IPS-18c (cell line): ENCODE measurements around the gene FZD8.

Experiments
- H3K4me3 ChIP-seq: 2 replicates; pipeline ENCODE4 v1.7.0; 2013; ENCODE audit warnings: low read depth, mild to moderate bottlenecking, low read length, moderate library complexity; ENCODE audit not compliant: insufficient read depth
- H3K9me3 ChIP-seq: one replicate; pipeline ENCODE4 v1.6.1; 2013; ENCODE audit warnings: mild to moderate bottlenecking, low read length, moderate library complexity; ENCODE audit not compliant: control insufficient read depth, insufficient read depth

Gene FZD8

DNA sequence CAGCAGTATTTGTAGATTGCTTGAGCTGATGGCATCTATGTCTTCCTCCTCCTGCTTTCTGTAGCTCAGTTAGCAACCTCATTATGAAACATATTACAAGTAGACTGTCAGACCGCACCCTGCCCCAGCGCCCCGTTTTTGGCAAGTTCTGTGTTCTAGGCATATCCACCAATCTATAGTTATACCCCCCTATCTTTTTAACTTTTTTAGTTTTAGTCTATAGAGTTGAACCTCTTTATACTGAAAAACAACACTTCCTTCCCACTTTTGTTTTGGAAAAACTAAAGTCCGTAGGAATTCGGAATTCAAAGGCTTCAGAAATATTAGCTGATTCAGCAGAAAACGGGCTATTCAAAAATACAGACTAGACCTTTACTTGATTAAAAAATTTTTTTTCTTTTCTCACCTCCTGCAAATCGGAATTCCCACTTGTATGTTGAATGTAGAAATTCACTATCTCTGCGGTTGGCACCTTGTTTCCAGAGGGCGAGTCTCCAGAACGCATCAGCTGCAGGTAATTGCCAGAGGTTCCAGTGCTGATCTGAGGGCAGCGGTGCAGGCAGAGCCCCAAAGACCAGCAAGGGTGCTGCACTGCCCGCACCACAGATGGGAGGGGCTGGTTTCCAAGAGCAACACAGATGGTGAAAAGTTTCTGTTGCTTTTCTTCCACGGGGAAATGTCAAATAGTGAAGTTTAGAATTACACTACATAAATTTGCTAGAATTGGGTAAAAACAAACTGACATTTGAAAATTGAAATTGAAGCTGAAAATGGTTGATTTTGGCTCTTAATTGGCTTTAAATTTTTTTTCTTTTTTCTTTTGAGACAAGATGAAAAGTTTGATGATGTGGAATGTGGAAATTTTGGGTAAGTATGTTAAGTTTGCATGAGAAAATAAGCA lies 2.2 kb upstream of the FZD8 start:
- Histone ChIP-seq H3K4me3 (peak overlapping the region; percentile 67), H3K9me3 (no peaks in the 10 kb centered on the region)

DNA sequence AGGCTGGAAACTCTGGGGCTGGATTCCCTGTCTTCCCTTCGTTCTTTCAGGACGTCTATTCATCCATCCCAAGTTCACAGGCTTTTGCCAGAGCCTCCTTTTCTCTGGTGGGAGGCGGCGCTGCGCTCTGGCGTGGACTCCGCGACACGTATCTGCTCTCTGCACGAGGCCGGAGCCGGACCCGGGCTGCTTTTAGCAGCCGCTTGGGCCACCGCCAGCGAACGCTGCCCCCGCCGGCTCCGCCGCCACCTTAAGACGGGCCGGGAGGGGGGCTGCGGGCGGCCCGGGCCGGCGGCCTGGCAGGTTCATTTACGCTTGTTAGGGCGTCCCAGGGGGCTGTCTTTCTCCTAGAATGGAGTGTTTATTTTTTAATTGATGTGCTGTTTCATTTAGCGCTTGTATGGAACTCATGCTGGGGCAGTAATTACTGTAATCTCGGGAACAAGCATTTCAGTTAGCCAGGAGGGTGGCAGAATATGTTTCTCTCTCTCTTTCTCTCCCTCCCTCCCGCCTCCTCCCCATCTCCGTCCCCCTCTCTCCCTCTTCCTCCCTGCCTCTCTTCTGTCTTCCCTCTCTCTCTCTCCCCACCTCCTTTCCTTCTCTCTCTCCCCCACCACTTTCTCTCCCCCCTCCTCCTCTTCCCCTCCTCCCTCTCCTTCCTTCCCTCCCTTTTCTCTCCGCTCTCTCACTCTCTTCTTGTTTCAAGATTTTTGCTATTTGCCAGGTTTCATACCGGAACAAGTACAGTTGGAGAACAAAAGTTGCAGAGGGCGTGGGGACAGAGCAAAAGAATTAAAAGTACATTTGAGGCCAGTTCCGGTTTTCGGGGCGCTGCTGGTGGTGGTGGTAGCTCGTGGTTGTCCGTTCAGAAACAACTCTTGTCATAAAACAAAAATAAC lies 1.3 kb upstream of the FZD8 start:
- no peaks in the 10 kb centered on the region for H3K9me3 ChIP-seq
- H3K4me3 ChIP-seq = peak overlapping the region; percentile 67

DNA sequence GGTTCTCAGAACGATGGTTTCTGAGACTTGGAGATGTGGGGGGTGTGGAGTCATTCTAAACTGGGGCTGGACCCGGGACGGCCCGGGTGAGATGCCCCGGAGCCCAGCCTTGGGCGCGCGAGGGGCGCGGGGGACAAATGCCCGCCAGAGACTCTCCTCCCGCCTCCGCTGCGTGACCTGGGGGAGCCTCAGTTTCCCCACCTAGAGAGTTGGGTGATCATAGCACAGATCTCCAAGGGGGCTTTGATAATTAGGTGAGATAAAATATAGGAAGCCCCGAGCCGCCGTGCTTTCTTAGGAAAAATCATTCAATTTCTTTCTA lies 658 bp upstream of the FZD8 start:
- H3K9me3 ChIP-seq = no peaks in the 10 kb centered on the region
- peak overlapping the region; percentile 67 for H3K4me3 ChIP-seq

DNA sequence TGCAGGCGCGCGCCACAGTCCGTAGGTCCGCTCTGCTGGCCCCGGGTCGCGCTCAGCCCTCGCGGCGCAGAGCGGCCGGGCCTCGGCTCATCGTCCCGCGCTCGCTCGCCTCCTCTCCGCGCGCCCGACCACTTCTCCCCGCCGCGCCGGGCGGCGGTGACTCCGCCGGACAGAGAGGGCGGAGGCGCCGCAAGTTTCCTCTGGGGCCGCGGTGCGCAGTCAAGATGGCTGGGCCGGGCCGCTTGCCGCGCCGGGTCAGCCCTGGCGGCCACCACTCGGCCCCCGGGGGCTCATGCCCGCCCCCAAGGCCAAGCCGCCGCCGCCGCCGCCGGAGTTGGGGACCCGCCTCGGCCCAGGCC lies 441 bp downstream of the FZD8 start:
- Histone ChIP-seq H3K4me3 (peak overlapping the region; percentile 74), H3K9me3 (no peaks in the 10 kb centered on the region)

DNA sequence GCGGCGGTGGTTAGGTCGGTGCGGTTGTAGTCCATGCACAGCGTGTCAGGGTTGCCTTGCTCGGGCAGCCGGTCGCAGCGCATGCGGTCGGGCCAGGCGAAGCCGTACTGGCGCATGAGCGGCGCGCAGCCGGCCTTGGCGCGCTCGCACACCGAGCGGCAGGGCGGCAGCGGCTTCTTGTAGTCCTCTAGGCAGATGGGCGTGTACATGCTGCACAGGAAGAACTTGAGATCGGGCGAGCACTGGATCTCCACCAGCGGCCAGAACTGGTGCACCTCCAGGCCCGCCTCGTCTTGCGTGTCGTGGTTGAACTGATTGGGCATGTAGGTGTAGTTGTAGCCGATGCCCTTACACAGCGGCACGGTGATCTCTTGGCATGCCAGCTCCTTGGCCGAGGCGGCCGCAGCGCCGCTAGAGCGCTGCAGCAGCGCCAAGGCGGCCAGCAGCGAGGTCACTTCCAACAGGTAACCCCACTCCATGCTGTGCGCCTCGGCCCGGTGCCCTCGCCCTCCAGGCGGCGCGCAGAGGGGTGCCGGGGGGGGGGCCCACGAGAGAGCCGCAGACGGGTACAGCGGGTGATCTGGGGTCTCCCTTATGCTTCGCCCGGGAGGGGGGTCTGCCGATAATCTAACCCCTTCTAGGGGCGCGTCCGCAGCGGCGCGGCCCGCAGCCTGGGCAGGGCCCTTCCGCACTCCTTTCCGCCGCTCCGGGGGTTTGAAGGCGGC lies 983 bp downstream of the FZD8 start:
- Histone ChIP-seq H3K4me3 (peak overlapping the region; percentile 74), H3K9me3 (no peaks in the 10 kb centered on the region)

DNA sequence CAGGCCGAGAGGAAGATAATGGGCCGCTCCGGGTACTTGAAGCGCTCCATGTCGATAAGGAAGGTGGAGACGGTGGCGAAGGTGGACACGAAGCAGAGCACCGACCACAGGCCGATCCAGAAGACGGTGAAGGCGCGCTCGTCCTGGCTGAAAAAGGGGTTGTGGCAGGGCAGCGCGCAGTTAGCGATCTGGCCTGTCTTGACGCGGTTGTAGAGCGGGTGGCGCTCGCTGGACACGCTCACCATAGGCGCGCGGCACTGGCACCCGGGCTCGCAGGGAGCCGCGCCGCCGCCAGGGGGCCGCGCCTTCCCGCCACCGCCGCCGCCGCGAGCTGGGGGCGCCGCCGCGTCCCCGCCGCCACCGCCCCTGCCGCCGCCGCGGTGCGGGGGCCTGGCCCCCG lies 1.6 kb downstream of the FZD8 start:
- Histone ChIP-seq H3K9me3 (no peaks in the 10 kb centered on the region), H3K4me3 (peak overlapping the region; percentile 59)

DNA sequence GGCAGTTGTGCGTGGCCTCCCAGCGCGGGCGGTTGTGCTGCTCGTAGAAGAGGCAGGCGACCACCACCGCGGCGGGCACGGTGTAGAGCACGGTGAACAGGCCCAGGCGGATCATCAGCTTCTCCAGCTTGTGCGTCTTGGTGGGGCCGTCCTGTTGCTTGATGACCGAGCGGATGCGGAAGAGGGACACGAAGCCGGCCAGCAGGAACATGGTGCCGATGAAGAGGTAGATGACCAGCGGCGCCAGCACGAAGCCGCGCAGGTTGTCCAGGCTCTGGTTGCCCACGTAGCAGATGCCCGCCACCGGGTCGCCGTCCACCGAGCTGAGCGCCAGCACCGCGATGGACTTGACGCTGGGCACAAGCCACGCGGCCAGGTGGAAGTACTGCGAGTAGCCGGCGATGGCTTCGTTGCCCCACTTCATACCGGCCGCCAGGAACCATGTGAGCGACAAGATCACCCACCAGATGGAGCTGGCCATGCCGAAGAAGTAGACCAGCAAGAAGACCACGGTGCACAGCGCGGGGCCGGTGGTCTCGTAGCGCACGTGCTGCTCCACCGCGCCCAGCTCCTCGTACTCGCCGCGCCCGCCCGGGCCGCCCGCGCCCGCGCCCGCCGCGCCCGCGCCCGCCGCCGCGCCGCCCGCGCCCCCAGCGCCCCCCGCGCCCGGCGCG lies 2.2 kb downstream of the FZD8 start:
- peak overlapping the region; percentile 61 for H3K4me3 ChIP-seq
- no peaks in the 10 kb centered on the region for H3K9me3 ChIP-seq

DNA sequence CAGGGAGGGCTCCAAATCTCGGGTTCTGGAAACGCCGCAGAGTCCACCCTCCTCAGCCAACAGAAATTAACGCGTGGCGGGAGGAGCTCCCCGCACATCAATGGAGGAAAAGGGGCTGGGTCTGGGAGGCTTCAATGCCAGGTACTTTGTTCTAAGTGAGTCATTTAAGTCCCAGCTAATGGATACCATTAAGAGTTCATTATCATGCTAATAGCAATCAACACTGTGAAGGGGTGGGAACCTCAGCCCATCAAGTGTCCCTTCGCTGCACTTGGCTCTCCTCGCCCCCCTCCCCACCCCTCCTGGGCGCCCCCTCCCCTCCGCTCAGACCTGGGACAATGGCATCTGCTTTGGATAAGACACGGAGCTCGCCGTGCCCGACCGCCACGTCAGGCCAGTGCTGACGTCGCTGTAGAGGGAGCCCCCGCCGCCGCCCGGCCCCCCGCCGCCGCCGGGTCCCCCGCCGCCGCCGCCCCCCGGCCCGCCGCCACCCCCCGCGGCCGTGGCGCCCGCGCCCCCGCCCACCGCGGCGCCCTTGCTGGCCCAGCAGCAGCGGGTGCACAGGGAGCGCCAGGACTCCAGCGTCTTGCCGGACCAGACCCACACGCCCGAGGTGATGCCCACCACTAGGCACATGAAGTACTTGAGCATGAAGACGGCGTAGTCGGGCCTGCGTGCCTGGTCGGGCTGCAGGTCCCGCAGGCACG lies 2.9 kb downstream of the FZD8 start:
- peak overlapping the region; percentile 67 for H3K4me3 ChIP-seq

DNA sequence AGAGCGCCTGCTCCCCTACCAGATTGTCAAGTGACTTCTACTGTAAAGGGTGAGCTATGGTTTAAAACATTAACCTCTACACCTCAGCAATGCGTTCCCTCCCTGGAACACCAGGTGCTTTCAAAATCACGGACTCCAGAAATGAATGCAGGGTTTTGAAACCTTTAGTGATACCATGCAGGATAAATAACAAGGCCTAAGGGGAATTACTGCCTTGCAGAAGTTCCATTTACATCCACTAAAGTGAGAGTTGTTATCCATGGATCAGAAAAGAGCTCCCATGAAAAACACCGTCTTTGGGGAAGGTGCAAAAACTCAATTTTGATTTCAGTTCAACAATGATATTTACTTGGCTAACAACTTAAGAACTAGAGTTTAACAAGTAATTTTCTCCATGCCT lies 4.0 kb downstream of the FZD8 start:
- H3K4me3 ChIP-seq = peak overlapping the region; percentile 28; the same call in 1 of the 2 replicates

More for the DNA sequence above, 2.9 kb downstream of the FZD8 start:
- H3K9me3 ChIP-seq = no peaks in the 10 kb centered on the region

DNA sequence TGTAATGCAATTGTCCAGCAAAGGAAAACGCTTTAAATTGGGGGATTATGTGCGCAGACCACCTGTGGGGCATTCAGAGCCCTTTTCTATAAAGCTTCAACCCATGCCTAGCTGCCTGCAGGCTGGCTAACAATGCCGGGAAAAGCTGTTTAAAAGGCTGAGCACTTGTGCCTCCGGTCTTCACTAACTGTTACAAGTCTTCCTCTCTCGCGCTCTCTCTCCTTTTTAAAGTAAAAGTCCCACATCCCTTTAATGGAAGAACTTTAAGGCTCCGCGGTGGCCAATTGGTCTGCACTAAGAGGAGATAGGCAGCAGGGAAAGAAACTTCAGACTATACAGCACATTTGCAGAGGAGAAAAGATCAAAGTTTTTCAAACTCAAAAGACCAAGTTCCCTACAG lies 4.6 kb downstream of the FZD8 start:
- no peaks in the 10 kb centered on the region for H3K9me3 ChIP-seq
- peak overlapping the region; percentile 28; the same call in 1 of the 2 replicates for H3K4me3 ChIP-seq

More for the DNA sequence above, 4.0 kb downstream of the FZD8 start:
- H3K9me3 ChIP-seq = no peaks in the 10 kb centered on the region

DNA sequence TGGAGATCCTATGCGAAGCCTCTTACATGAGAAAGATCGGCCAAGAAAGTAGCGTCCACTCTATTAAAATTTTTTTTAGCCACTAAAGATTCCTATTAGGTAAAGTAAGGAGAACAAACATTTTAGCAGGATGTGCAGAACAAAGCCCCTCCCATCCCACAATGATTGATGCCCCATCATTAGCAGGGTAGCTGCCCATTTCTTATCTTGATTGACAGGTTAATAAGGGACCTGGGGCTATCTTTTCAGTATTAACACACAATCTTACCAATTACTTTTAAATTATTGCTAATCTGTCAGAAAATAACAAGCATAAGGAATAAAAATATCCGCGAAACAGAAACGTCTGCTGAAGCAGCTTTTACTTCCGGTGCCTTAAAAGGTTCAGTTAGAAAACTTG lies 5.1 kb downstream of the FZD8 start:
- Histone ChIP-seq H3K9me3 (no peaks in the 10 kb centered on the region), H3K4me3 (no peak overlapping the region)

DNA sequence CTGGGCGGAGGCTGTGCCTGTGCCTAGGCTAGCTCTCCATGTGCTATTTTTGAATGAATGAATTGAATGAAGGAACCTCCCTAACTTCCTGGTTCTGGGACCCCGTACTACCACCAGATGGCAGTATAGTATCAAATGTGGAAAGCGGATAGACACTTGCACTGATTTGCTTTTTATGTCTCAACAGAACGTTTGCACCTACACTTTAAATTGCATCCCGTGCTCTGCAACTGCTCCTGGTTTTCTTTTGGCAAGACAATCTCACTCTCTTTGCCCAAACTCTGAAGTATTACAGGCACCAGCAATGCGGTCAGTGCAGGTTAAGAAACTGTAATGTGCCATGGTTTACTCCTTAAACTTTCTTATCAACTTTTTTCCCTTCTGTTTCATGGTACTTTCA lies 6.5 kb downstream of the FZD8 start:
- no peak overlapping the region for H3K4me3 ChIP-seq
- H3K9me3 ChIP-seq = no peaks in the 10 kb centered on the region

DNA sequence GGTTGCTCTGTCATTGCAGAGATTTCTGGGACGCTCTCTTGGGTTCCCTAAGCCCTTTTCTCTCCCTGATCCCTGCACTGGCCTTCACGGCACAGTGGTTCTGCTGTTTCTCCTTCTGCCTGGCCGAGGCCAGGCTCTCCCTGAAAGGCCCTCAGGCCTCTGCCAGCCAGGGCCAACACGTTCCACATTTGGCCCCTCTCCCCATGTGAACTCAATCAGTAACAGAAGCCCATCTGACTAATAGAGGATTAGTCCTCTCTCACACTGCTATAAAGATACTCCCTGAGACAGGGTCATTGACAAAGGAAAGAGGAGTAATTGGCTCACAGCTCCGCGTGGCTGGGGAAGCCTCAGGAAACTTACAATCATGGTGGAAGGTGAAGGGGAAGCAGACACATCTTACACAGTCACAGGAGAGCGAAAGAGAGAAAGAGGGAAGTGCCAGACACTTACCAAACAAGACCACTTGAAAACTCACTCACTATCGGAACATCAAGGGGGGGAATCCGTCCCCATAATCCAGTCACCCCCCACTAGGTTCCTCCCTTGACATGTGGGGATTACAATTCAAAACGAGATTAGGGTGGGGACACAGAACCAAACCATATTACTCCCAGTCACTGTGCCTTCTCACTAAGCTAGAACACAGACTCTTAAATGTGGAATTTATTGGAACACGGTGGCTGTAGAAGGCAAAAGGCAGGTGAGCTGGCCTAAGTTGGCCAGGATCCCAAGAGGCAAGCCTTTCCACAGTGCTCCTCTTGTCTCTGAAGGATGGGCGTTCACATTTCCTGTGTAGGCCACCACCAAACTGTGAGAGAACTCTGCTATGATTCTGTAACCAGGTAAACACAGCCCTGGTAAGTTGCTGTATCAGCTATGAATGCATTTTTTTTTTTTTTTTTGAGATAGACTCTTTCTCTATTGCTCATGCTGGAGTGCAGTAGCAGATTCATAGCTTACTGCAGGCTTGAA lies 8.8 kb downstream of the FZD8 start:
- Histone ChIP-seq H3K4me3 (no peak overlapping the region), H3K9me3 (no peaks in the 10 kb centered on the region)

DNA sequence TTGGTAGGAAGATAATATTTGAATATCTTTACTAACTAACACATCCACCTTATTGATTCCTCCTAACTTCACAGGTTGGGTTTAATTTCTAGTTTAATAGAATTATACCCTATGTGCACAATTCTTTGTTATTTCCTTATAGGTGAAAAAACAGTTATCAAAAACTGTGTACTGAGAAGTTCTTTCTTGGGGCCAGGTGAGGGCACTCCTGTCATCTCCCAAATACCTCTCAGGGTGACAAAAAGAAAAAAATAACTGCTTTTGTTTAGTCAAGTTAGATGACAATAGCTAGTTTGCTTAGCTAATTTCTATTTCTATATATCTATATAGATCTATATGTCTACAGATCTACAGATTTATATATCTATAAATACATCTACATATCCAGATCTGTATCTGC lies 10.1 kb downstream of the FZD8 start:
- Histone ChIP-seq H3K9me3 (no peaks in the 10 kb centered on the region), H3K4me3 (no peak overlapping the region)

DNA sequence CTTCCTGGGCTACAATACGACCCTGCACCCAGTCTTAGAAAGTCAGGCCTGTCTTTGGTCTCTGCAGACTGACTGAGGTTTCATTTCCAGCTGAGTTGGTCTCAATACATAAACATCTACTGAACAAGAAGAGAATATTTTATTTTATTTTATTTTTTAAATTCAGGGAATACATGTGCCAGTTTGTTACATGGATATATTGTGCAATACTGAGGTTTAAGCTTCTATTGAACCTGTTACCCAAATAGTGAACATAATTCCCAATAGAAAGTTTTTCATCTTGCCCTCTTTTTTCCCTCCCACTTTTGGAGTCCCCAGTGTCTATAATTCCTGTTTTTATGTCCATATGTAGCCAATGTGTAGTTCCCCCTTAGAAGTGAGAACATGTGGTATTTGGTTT lies 10.7 kb downstream of the FZD8 start:
- Histone ChIP-seq H3K9me3 (no peaks in the 10 kb centered on the region), H3K4me3 (no peak overlapping the region)
